HCT116 (cell line): ENCODE data around the gene ESRRG. TPM values are rescaled to one million over a fixed set of nuclear protein-coding genes. Genes with fewer than 3 reads are reported as not detected.

ENCODE experiments used
- ATAC-seq: fragments of 200-7000 bp; cut with Tn5 transposase; 2 replicates; pipeline ENCODE4 v1.9.1; 2020; ENCODE audit warnings: mild to moderate bottlenecking, moderate library complexity
- BruUV-seq: library from RNA; stranded (reverse); fragments of 400-500 nt; replicated peaks from 2 replicates; lab custom pipeline; 2021; lab: Mats Ljungman, UMichigan
- CTCF ChIA-PET: fragments of 300-600 bp; sonication (Branson Sonifier 250); formaldehyde crosslinking; loops from one replicate; lab custom pipeline; 2021; ENCODE audit warnings: antibody characterized with exemption; lab: Charles Lee
- POLR2A ChIA-PET: fragments of 300-600, 350-600 bp; sonication (Branson Sonifier 250); formaldehyde crosslinking; loops from one replicate; lab custom pipeline; 2021; ENCODE audit warnings: antibody characterized with exemption; lab: Charles Lee
- RAD21 ChIA-PET, 2 experiments: fragments of 300-600 bp; sonication (Branson Sonifier 250); formaldehyde crosslinking; loops; one replicate each; lab custom pipeline; 2023; ENCODE audit warnings: low total read pairs in 2 of 2; ENCODE audit not compliant: uncharacterized antibody in 2 of 2, unreplicated experiment in 2 of 2, low non-redundant PET in 1 of 2; lab: Charles Lee
- DNase-seq: peaks from one replicate; pipeline ENCODE4 v3.0.0-alpha.2; 2010; ENCODE audit warnings: low read depth, low spot score
- H2AFZ ChIP-seq: fragments of 200-600 bp; shearing (Covaris generic), sonication (generic); 2 replicates; pipeline ENCODE4 v1.6.1; 2017; ENCODE audit warnings: low read depth, mixed run types, mixed read lengths, antibody characterized with exemption, low read length; ENCODE audit not compliant: poor library complexity, severe bottlenecking
- H3K27ac ChIP-seq: 2 replicates; pipeline ENCODE4 v1.5.1; 2012; ENCODE audit warnings: low read depth, low read length
- H3K27me3 ChIP-seq: fragments of 200-600 bp; sonication (generic); 2 replicates; pipeline ENCODE4 v1.6.1; 2016; ENCODE audit warnings: mixed run types, low read length, mixed read lengths; ENCODE audit not compliant: insufficient read depth
- H3K36me3 ChIP-seq, 2 experiments: fragments of 200-500 bp in 1 of 2; fragments of 200-600 bp in 1 of 2; sonication (Bioruptor generic) in 1 of 2; sonication (generic) in 1 of 2; 2 replicates each; pipeline versions ENCODE4 v1.5.1 to v1.6.1; 2014 to 2016; ENCODE audit warnings: low read length in 2 of 2, inconsistent platforms in 1 of 2, mixed read lengths in 1 of 2, mixed run types in 1 of 2; ENCODE audit not compliant: insufficient read depth in 2 of 2, control insufficient read depth in 1 of 2
- H3K4me1 ChIP-seq, 2 experiments: fragments of 200-600 bp in 1 of 2; sonication (generic) in 1 of 2; 2 replicates each; pipeline versions ENCODE4 v1.5.1 to v1.6.1; 2012 to 2017; ENCODE audit warnings: low read length in 2 of 2, inconsistent platforms in 1 of 2, mild to moderate bottlenecking in 1 of 2, mixed read lengths in 1 of 2, mixed run types in 1 of 2, moderate library complexity in 1 of 2; ENCODE audit not compliant: insufficient read depth in 2 of 2, control insufficient read depth in 1 of 2
- H3K4me2 ChIP-seq: fragments of 200-600 bp; sonication (generic); 2 replicates; pipeline ENCODE4 v1.6.1; 2017; ENCODE audit warnings: mixed run types, low read length, mixed read lengths
- H3K4me3 ChIP-seq, 2 experiments: fragments of 200-600 bp in 1 of 2; sonication (generic) in 1 of 2; replicated peaks in 1 of 2; 2 replicates each; pipeline ENCODE4 v1.5.1; 2011 to 2016; ENCODE audit warnings: low read length in 2 of 2, control low read depth in 1 of 2, low read depth in 1 of 2, mild to moderate bottlenecking in 1 of 2, mixed read lengths in 1 of 2, mixed run types in 1 of 2
- H3K79me2 ChIP-seq: fragments of 200-600 bp; sonication (generic); 2 replicates; pipeline ENCODE4 v1.6.1; 2017; ENCODE audit warnings: mild to moderate bottlenecking, mixed run types, low read length, moderate library complexity, mixed read lengths; ENCODE audit not compliant: insufficient read depth
- H3K9ac ChIP-seq: fragments of 200-600 bp; sonication (generic); 2 replicates; pipeline ENCODE4 v1.6.1; 2016; ENCODE audit warnings: low read length, mixed read lengths
- H3K9me2 ChIP-seq: fragments of 200-600 bp; sonication (generic), shearing (Covaris generic); 2 replicates; pipeline ENCODE4 v1.6.1; 2017; ENCODE audit warnings: mixed run types, mild to moderate bottlenecking, moderate library complexity; ENCODE audit not compliant: insufficient read depth
- H3K9me3 ChIP-seq, 2 experiments: fragments of 200-500 bp in 1 of 2; fragments of 200-600 bp in 1 of 2; sonication (Bioruptor generic) in 1 of 2; sonication (generic) in 1 of 2; 2 replicates each; pipeline ENCODE4 v1.6.1; 2014 to 2017; ENCODE audit warnings: low read length in 2 of 2, mixed read lengths in 2 of 2, inconsistent platforms in 1 of 2, low read depth in 1 of 2, mild to moderate bottlenecking in 1 of 2, mixed run types in 1 of 2, moderate library complexity in 1 of 2; ENCODE audit not compliant: control insufficient read depth in 1 of 2, insufficient read depth in 1 of 2
- H4K20me1 ChIP-seq: fragments of 200-600 bp; sonication (generic), shearing (Covaris generic); 2 replicates; pipeline ENCODE4 v1.6.1; 2017; ENCODE audit warnings: mixed run types, mild to moderate bottlenecking, moderate library complexity; ENCODE audit not compliant: insufficient read depth
- POLR2A ChIP-seq: IDR thresholded peaks from 2 replicates; pipeline ENCODE4 v1.7.0; 2011; ENCODE audit warnings: borderline replicate concordance; ENCODE audit not compliant: insufficient read depth, insufficient read length; ENCODE audit errors: extremely low read depth
- SIN3A ChIP-seq: IDR thresholded peaks from 2 replicates; pipeline ENCODE4 v1.6.1; 2012; ENCODE audit warnings: low read depth
- TCF7L2 ChIP-seq: IDR thresholded peaks from 2 replicates; pipeline ENCODE4 v1.7.0; 2011; ENCODE audit warnings: borderline replicate concordance, inconsistent platforms; ENCODE audit not compliant: insufficient read depth, insufficient read length; ENCODE audit errors: extremely low read depth
- ZBTB33 ChIP-seq: IDR thresholded peaks from 2 replicates; pipeline ENCODE4 v1.6.1; 2011; ENCODE audit warnings: mild to moderate bottlenecking, low read length, moderate library complexity; ENCODE audit not compliant: insufficient replicate concordance; ENCODE audit errors: extremely low read depth
- intact Hi-C: fragments of 100-400 bp; cut with micrococcal nuclease; formaldehyde crosslinking; loops from 2 replicates; pipeline ENCODE4 v1.10.0; 2022
- total RNA-seq: library from RNA; stranded (reverse); gene quantifications from one replicate; pipeline ENCODE4 v1.2.1, GENCODE V29; 2021; ENCODE audit not compliant: unreplicated experiment
- TF ChIP-seq, protein P1 (sequence below), 3 experiments: fragments of 200-600 bp in 1 of 3; sonication (generic) in 1 of 3; IDR thresholded peaks in 2 of 3; conservative IDR thresholded peaks in 1 of 3; 2 replicates each; pipeline ENCODE4 v1.5.1; 2012 to 2017; ENCODE audit warnings: low read depth in 2 of 3, low read length in 2 of 3, antibody characterized with exemption in 1 of 3, borderline replicate concordance in 1 of 3, control low read depth in 1 of 3, mild to moderate bottlenecking in 1 of 3, mixed read lengths in 1 of 3, mixed run types in 1 of 3, moderate library complexity in 1 of 3; ENCODE audit not compliant: insufficient read depth in 1 of 3

The ESRRG gene
- total RNA-seq, 1 experiment from 2014 or later, result not detected

DNA sequence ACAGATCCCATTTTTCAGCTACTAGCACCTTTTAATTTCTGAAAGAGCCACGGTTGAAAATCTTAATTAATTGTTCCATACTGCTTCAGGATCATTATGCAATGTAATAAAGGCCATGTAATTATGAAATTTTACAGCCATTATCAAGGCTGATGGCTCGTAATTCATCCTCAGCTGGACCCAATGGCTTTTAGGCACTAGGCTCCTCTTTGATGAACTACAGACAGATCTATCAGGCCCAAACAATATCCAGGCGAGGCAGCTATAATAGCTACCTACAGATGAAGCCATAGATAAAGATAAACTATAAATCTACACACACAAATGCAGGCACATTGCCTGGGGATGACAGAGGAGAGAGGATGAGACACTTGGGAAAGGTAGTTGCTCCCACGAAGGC, 189.5 kb downstream of the ESRRG start:
- Histone ChIP-seq H3K4me2 (no peak overlapping the region), H3K9me3 (peaks cover 3 to 4% of the 10 kb centered on the region in 2 experiments; a peak in 2 of 4 replicates), H3K36me3 (no peaks in the 10 kb centered on the region), H3K27me3 (no peaks in the 10 kb centered on the region), H3K79me2 (no peaks in the 10 kb centered on the region), H2AFZ (no peak overlapping the region), H4K20me1 (no peaks in the 10 kb centered on the region), H3K4me1 (no peaks in the 10 kb centered on the region), H3K27ac (no peak overlapping the region), H3K9me2 (no peaks in the 10 kb centered on the region), H3K9ac (no peak overlapping the region), H3K4me3 (no peak overlapping the region)
- ChIA-PET CTCF (no interaction called here), RAD21 (no interaction called here), POLR2A (no interaction called here)
- ATAC-seq, result no peak
- no TSS peak for BruUV-seq
- TF ChIP-seq SIN3A (no peak), POLR2A (no peak), ZBTB33 (no peak), TCF7L2 (no peak)
- TF ChIP-seq, protein P1, sequence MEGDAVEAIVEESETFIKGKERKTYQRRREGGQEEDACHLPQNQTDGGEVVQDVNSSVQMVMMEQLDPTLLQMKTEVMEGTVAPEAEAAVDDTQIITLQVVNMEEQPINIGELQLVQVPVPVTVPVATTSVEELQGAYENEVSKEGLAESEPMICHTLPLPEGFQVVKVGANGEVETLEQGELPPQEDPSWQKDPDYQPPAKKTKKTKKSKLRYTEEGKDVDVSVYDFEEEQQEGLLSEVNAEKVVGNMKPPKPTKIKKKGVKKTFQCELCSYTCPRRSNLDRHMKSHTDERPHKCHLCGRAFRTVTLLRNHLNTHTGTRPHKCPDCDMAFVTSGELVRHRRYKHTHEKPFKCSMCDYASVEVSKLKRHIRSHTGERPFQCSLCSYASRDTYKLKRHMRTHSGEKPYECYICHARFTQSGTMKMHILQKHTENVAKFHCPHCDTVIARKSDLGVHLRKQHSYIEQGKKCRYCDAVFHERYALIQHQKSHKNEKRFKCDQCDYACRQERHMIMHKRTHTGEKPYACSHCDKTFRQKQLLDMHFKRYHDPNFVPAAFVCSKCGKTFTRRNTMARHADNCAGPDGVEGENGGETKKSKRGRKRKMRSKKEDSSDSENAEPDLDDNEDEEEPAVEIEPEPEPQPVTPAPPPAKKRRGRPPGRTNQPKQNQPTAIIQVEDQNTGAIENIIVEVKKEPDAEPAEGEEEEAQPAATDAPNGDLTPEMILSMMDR (IDR thresholded peaks at IDR 0.05 in 2 of 3, conservative IDR thresholded peaks at IDR 0.05 in 1 of 3; ENCODE audit: borderline replicate concordance in 1 of 3, insufficient read depth in 1 of 3, low read depth in 2 of 3, low read length in 2 of 3), result no peak
- intact Hi-C loops, result no loop called here
- no peak for DNase-seq
